Gastroesophageal sphincter (tissue), 4 donors: ENCODE measurements around the gene CD36. TPM values are rescaled to one million over a fixed set of nuclear protein-coding genes. Genes with fewer than 3 reads are reported as not detected.

Experiments
- ATAC-seq: fragments of 150-250 bp; one replicate; pipeline ENCODE4 v1.9.1; 2016; ENCODE audit warnings: mild to moderate bottlenecking, moderate library complexity
- H3K27ac ChIP-seq, 4 donors: fragments of 200-600 bp; sonication (generic) in 3 of 4; 1 replicate in 3 of 4; 2 replicates in 1 of 4; pipeline ENCODE4 v1.5.1; 2016 to 2019
- H3K27me3 ChIP-seq: fragments of 200-600 bp; sonication (generic); one replicate; pipeline ENCODE4 v1.5.1; 2019
- H3K36me3 ChIP-seq, 2 donors: fragments of 200-600 bp; sonication (generic); one replicate each; pipeline ENCODE4 v1.5.1; 2019; ENCODE audit warnings: control low read depth in 1 of 2
- H3K4me1 ChIP-seq, 3 donors: fragments of 200-600 bp; sonication (generic); 1 replicate in 2 of 3; 2 replicates in 1 of 3; pipeline ENCODE4 v1.5.1; 2016 to 2019; ENCODE audit warnings: control low read depth in 2 of 3
- H3K4me3 ChIP-seq, 2 donors: fragments of 200-600 bp; sonication (generic); one replicate each; pipeline ENCODE4 v1.5.1; 2019; ENCODE audit warnings: mild to moderate bottlenecking in 1 of 2, moderate library complexity in 1 of 2
- H3K9me3 ChIP-seq, 3 donors: fragments of 200-600 bp; sonication (generic); one replicate each; pipeline ENCODE4 v1.5.1; 2017 to 2019; ENCODE audit warnings: control low read depth in 2 of 3
- CTCF ChIP-seq, 4 experiments: fragments of 200-600 bp in 2 of 4; fragments of 450-650 bp in 2 of 4; sonication (generic) in 1 of 4; IDR thresholded peaks; one replicate each; pipeline ENCODE4 v1.5.1; 2017 to 2019; ENCODE audit warnings: antibody characterized with exemption in 4 of 4, mild to moderate bottlenecking in 2 of 4, moderate library complexity in 2 of 4
- EP300 ChIP-seq: sonication (generic); formaldehyde crosslinking; IDR thresholded peaks from one replicate; pipeline ENCODE4 v1.6.1; 2017; ENCODE audit warnings: antibody characterized with exemption, mild to moderate bottlenecking
- POLR2A ChIP-seq, 2 donors: fragments of 450-650 bp; IDR thresholded peaks; one replicate each; pipeline ENCODE4 v1.6.1; 2017; ENCODE audit warnings: antibody characterized with exemption in 2 of 2, mild to moderate bottlenecking in 2 of 2, moderate library complexity in 1 of 2
- POLR2AphosphoS5 ChIP-seq: sonication (generic); formaldehyde crosslinking; IDR thresholded peaks from one replicate; pipeline ENCODE4 v1.6.1; 2017; ENCODE audit warnings: antibody characterized with exemption
- WGBS, 2 donors: methylation state at CpG; one replicate each; pipeline ENCODE4 v1.1.5; 2018; ENCODE audit warnings: low coverage in 1 of 2; 5-methylcytosine and 5-hydroxymethylcytosine counted together
- total RNA-seq, 4 donors: library from RNA; depleted of rRNA; stranded (reverse); fragments of >200 nt; gene quantifications; one replicate each; pipeline ENCODE4 v1.1.0, GENCODE V29; 2016

CD36 gene
- total RNA-seq, 4 donors from 2014 or later: 52.9 to 284 (median 81.2) TPM

GRCh38 chr7:80640846-80641245 is 2.4 kb downstream of the CD36 start:
- TF ChIP-seq POLR2AphosphoS5: no peak
- no peak for TF ChIP-seq EP300
- no peak for TF ChIP-seq POLR2A (IDR thresholded peaks at IDR 0.05)
- no peak for TF ChIP-seq CTCF (IDR thresholded peaks at IDR 0.05)
- Histone ChIP-seq H3K9me3 (no peaks in the 10 kb centered on the region), H3K27ac (no peak overlapping the region), H3K27me3 (no peaks in the 10 kb centered on the region), H3K36me3 (no peaks in the 10 kb centered on the region), H3K4me1 (no peaks in the 10 kb centered on the region), H3K4me3 (peak overlapping the region in 1 of 2 donors; percentile 13)
- no peak for ATAC-seq
- WGBS, 2 donors: 67 to 85% methylated on average over 1 of the region's 1 CpG

GRCh38 chr7:80641548-80641947 is 3.1 kb downstream of the CD36 start:
- ATAC-seq: no peak
- no peak overlapping the region for H3K27ac ChIP-seq
- TF ChIP-seq CTCF (IDR thresholded peaks at IDR 0.05) (no peak), EP300 (no peak), POLR2AphosphoS5 (no peak), POLR2A (IDR thresholded peaks at IDR 0.05) (no peak)
- no peaks in the 10 kb centered on the region for H3K27me3 ChIP-seq
- no peaks in the 10 kb centered on the region for H3K36me3 ChIP-seq
- peak overlapping the region in 1 of 2 donors; percentile 16 for H3K4me3 ChIP-seq
- no peaks in the 10 kb centered on the region for H3K4me1 ChIP-seq
- H3K9me3 ChIP-seq: no peaks in the 10 kb centered on the region

GRCh38 chr7:80642871-80643270 is 4.4 kb downstream of the CD36 start:
- WGBS, 2 donors: 88 to 100% methylated on average over 1 of the region's 1 CpG
- ATAC-seq: no peak
- no peak overlapping the region for H3K4me3 ChIP-seq
- H3K27me3 ChIP-seq: no peaks in the 10 kb centered on the region
- H3K36me3 ChIP-seq: no peaks in the 10 kb centered on the region
- no peaks in the 10 kb centered on the region for H3K9me3 ChIP-seq
- no peaks in the 10 kb centered on the region for H3K4me1 ChIP-seq
- H3K27ac ChIP-seq: no peak overlapping the region
- TF ChIP-seq EP300 (no peak), POLR2AphosphoS5 (no peak), CTCF (IDR thresholded peaks at IDR 0.05) (no peak)

GRCh38 chr7:80643336-80643915 is 5.0 kb downstream of the CD36 start:
- no peak for TF ChIP-seq POLR2A (IDR thresholded peaks at IDR 0.05)
- TF ChIP-seq CTCF (IDR thresholded peaks at IDR 0.05): no peak
- no peak for TF ChIP-seq POLR2AphosphoS5
- no peak for TF ChIP-seq EP300
- no peak for ATAC-seq
- H3K4me3 ChIP-seq: no peak overlapping the region
- H3K9me3 ChIP-seq: no peaks in the 10 kb centered on the region
- H3K4me1 ChIP-seq: no peaks in the 10 kb centered on the region
- no peaks in the 10 kb centered on the region for H3K36me3 ChIP-seq
- H3K27ac ChIP-seq: no peak overlapping the region
- no peaks in the 10 kb centered on the region for H3K27me3 ChIP-seq
- WGBS, 2 donors: 79 to 81% methylated on average over 5 of the region's 5 CpGs

- Histone ChIP-seq H3K27ac (no peak overlapping the region), H3K4me3 (no peak overlapping the region), H3K9me3 (no peaks in the 10 kb centered on the region), H3K27me3 (no peaks in the 10 kb centered on the region), H3K36me3 (no peaks in the 10 kb centered on the region), H3K4me1 (no peaks in the 10 kb centered on the region)
- no peak for TF ChIP-seq CTCF (IDR thresholded peaks at IDR 0.05)
- no peak for TF ChIP-seq EP300
- TF ChIP-seq POLR2AphosphoS5: no peak
- no peak for TF ChIP-seq POLR2A (IDR thresholded peaks at IDR 0.05)
- ATAC-seq: no peak
- 14 to 87% methylated on average over 1 of the region's 1 CpG for WGBS, 2 donors
Measured at GRCh38 chr7:80644054-80644453, 5.6 kb downstream of the CD36 start.
